Neural progenitor cell (in vitro differentiated cells): ENCODE results near the gene CHAF1B. TPM values are rescaled to one million over a fixed set of nuclear protein-coding genes. Genes with fewer than 3 reads are reported as not detected.

ENCODE experiments used
- DNase-seq: peaks from one replicate; pipeline ENCODE4 v3.0.0-alpha.2; 2016; ENCODE audit warnings: low spot score
- H2AFZ ChIP-seq: fragments of 200-600 bp; sonication (generic); replicated peaks from 2 replicates; pipeline ENCODE4 v1.6.1; 2016; ENCODE audit warnings: antibody characterized with exemption
- H3F3A ChIP-seq: fragments of 200-600 bp; sonication (generic); 2 replicates; pipeline ENCODE4 v1.6.1; 2016; ENCODE audit warnings: antibody characterized with exemption, low read depth
- H3K27ac ChIP-seq: fragments of 200-600 bp; sonication (generic); 2 replicates; pipeline ENCODE4 v1.5.1; 2016; ENCODE audit warnings: mild to moderate bottlenecking
- H3K27me3 ChIP-seq: fragments of 200-600 bp; sonication (generic); 2 replicates; pipeline ENCODE4 v1.6.1; 2016; ENCODE audit warnings: mild to moderate bottlenecking, moderate library complexity
- H3K36me3 ChIP-seq: fragments of 200-600 bp; sonication (generic); 2 replicates; pipeline ENCODE4 v1.5.1; 2016
- H3K4me1 ChIP-seq: fragments of 200-600 bp; sonication (generic); 2 replicates; pipeline ENCODE4 v1.6.1; 2016; ENCODE audit warnings: mixed run types
- H3K4me2 ChIP-seq: fragments of 200-600 bp; sonication (generic); 2 replicates; pipeline ENCODE4 v1.6.1; 2016
- H3K4me3 ChIP-seq: fragments of 200-600 bp; sonication (generic); 2 replicates; pipeline ENCODE4 v1.5.1; 2016
- H3K79me2 ChIP-seq: fragments of 200-600 bp; sonication (generic); 2 replicates; pipeline ENCODE4 v1.6.1; 2016; ENCODE audit warnings: low read depth
- H3K9ac ChIP-seq: fragments of 200-600 bp; sonication (generic); 2 replicates; pipeline ENCODE4 v1.6.1; 2016
- H3K9me3 ChIP-seq: fragments of 200-600 bp; sonication (generic); 2 replicates; pipeline ENCODE4 v1.5.1; 2016; ENCODE audit warnings: low read depth
- H4K20me1 ChIP-seq: fragments of 200-600 bp; sonication (generic); 2 replicates; pipeline ENCODE4 v1.6.1; 2016; ENCODE audit warnings: low read depth
- H3K27ac Mint-ChIP-seq: 3 replicates; pipeline ENCODE4 v1.8.0; 2021; ENCODE audit warnings: mixed read lengths
- H3K27me3 Mint-ChIP-seq: 2 replicates; pipeline ENCODE4 v1.8.0; 2022; ENCODE audit warnings: low read depth, mild to moderate bottlenecking, inconsistent platforms, moderate library complexity, mixed read lengths; ENCODE audit not compliant: insufficient read depth
- H3K36me3 Mint-ChIP-seq: 3 replicates; pipeline ENCODE4 v1.8.0; 2021; ENCODE audit warnings: mixed read lengths
- H3K4me1 Mint-ChIP-seq: 3 replicates; pipeline ENCODE4 v1.8.0; 2021; ENCODE audit warnings: mixed read lengths
- H3K4me3 Mint-ChIP-seq: 3 replicates; pipeline ENCODE4 v1.8.0; 2021; ENCODE audit warnings: mild to moderate bottlenecking, moderate library complexity, mixed read lengths
- H3K9me3 Mint-ChIP-seq: 3 replicates; pipeline ENCODE4 v1.8.0; 2020; ENCODE audit warnings: mixed read lengths
- CTCF ChIP-seq: fragments of 200-600 bp; sonication (generic); IDR thresholded peaks from 2 replicates; pipeline ENCODE4 v1.5.1; 2017; ENCODE audit warnings: antibody characterized with exemption, mild to moderate bottlenecking
- EZH2 ChIP-seq: fragments of 200-600 bp; sonication (generic); IDR thresholded peaks from 2 replicates; pipeline ENCODE4 v1.6.1; 2017; ENCODE audit warnings: antibody characterized with exemption, mild to moderate bottlenecking, moderate library complexity
- EZH2phosphoT487 ChIP-seq: fragments of 200-600 bp; sonication (generic); IDR thresholded peaks from 2 replicates; pipeline ENCODE4 v1.6.1; 2017; ENCODE audit warnings: antibody characterized with exemption
- total RNA-seq: library from RNA; depleted of rRNA; stranded (reverse); fragments of >200 nt; gene quantifications from 2 replicates; pipeline ENCODE4 v1.2.3, GENCODE V29; 2015; ENCODE audit warnings: low replicate concordance

CHAF1B gene
- total RNA-seq, 1 donor from 2014 or later = 26.1 TPM

GRCh38 chr21:36422279-36423098, 37.3 kb downstream of the CHAF1B start:
- Mint-ChIP-seq H3K36me3 (peaks cover 7% of the 10 kb centered on the region), H3K4me1 (peaks cover 5% of the 10 kb centered on the region), H3K27ac (no peak overlapping the region), H3K9me3 (no peaks in the 10 kb centered on the region), H3K4me3 (no peak overlapping the region), H3K27me3 (no peaks in the 10 kb centered on the region)
- Histone ChIP-seq H3K9ac (no peak overlapping the region), H3F3A (peaks cover 12% of the 10 kb centered on the region), H2AFZ (no peak overlapping the region), H3K36me3 (no peaks in the 10 kb centered on the region), H3K27me3 (no peaks in the 10 kb centered on the region), H3K4me3 (no peak overlapping the region), H3K27ac (no peak overlapping the region), H3K9me3 (no peaks in the 10 kb centered on the region), H3K4me2 (no peak overlapping the region), H3K79me2 (no peaks in the 10 kb centered on the region), H3K4me1 (peaks cover 5% of the 10 kb centered on the region), H4K20me1 (no peaks in the 10 kb centered on the region)
- DNase-seq = peak; percentile 79
- TF ChIP-seq CTCF (peak; percentile 76), EZH2 (no peak)

DNA sequence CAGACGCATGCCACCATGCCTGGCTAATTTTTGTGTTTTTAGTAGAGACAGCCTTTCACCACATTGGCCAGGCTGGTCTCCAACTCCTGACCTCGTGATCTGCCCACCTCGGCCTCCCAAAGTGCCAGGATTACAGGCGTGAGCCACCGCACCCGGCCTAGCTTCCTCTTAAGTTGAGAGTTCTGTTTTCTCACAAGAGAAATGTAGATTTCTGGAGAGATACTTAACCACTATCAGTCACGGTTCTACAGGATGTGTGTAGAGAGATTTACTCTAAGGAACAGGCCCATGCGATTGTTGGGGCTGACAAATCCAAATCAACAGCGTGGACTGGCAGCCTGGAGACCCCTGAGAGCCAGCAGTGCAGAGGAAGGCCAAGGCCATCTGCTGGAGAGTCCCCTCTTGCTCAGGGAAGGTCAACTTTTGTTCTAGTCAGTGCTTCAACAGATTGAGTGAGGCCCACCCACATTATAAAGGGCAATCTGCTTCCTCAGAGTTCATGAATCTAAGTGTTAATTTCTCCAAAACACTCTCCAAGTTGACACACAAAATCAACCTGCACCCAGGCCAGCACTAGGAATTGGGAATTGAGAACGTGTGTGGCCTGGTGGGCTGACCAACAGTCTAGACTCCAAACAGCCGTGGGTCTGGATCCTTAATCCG, 38.7 kb downstream of the CHAF1B start:
- Histone ChIP-seq H3K4me2 (no peak overlapping the region), H3K4me3 (no peak overlapping the region), H3K27me3 (no peaks in the 10 kb centered on the region), H3K36me3 (no peaks in the 10 kb centered on the region), H3F3A (peaks cover 12% of the 10 kb centered on the region), H3K4me1 (peaks cover 5% of the 10 kb centered on the region), H3K9ac (no peak overlapping the region), H3K9me3 (no peaks in the 10 kb centered on the region), H3K79me2 (no peaks in the 10 kb centered on the region), H2AFZ (no peak overlapping the region), H4K20me1 (no peaks in the 10 kb centered on the region), H3K27ac (no peak overlapping the region)
- H3K27me3 Mint-ChIP-seq = no peaks in the 10 kb centered on the region
- H3K27ac Mint-ChIP-seq = no peak overlapping the region
- no peaks in the 10 kb centered on the region for H3K9me3 Mint-ChIP-seq
- H3K4me3 Mint-ChIP-seq = no peak overlapping the region
- TF ChIP-seq EZH2 = no peak
- no peak for TF ChIP-seq EZH2phosphoT487
- no peak for TF ChIP-seq CTCF
- DNase-seq = no peak
- peaks cover 11% of the 10 kb centered on the region for H3K4me1 Mint-ChIP-seq
- H3K36me3 Mint-ChIP-seq = peaks cover 5% of the 10 kb centered on the region

- H3K4me1 Mint-ChIP-seq = peaks cover 16% of the 10 kb centered on the region
- H3K9me3 Mint-ChIP-seq = no peaks in the 10 kb centered on the region
- Histone ChIP-seq H4K20me1 (no peaks in the 10 kb centered on the region), H3K9me3 (no peaks in the 10 kb centered on the region), H3K27ac (no peak overlapping the region), H3F3A (peaks cover 10% of the 10 kb centered on the region), H3K4me3 (no peak overlapping the region), H2AFZ (no peak overlapping the region), H3K79me2 (no peaks in the 10 kb centered on the region), H3K9ac (no peak overlapping the region), H3K27me3 (no peaks in the 10 kb centered on the region), H3K4me2 (no peak overlapping the region), H3K36me3 (no peaks in the 10 kb centered on the region), H3K4me1 (peaks cover 5% of the 10 kb centered on the region)
- TF ChIP-seq EZH2 (no peak), EZH2phosphoT487 (no peak), CTCF (no peak)
- peaks cover 4% of the 10 kb centered on the region for H3K36me3 Mint-ChIP-seq
- no peak for DNase-seq
- no peaks in the 10 kb centered on the region for H3K27me3 Mint-ChIP-seq
- H3K27ac Mint-ChIP-seq = no peak overlapping the region
- no peak overlapping the region for H3K4me3 Mint-ChIP-seq
Measured at GRCh38 chr21:36424592-36424991, 39.4 kb downstream of the CHAF1B start.
